Smooth muscle cell of the brain vasculature (primary cell): ENCODE measurements around the gene CIAO2B.

Experiments
- DNase-seq: peaks from one replicate; pipeline ENCODE4 v3.0.0-alpha.2; 2012; ENCODE audit warnings: low read depth, low spot score

The CIAO2B gene

DNA sequence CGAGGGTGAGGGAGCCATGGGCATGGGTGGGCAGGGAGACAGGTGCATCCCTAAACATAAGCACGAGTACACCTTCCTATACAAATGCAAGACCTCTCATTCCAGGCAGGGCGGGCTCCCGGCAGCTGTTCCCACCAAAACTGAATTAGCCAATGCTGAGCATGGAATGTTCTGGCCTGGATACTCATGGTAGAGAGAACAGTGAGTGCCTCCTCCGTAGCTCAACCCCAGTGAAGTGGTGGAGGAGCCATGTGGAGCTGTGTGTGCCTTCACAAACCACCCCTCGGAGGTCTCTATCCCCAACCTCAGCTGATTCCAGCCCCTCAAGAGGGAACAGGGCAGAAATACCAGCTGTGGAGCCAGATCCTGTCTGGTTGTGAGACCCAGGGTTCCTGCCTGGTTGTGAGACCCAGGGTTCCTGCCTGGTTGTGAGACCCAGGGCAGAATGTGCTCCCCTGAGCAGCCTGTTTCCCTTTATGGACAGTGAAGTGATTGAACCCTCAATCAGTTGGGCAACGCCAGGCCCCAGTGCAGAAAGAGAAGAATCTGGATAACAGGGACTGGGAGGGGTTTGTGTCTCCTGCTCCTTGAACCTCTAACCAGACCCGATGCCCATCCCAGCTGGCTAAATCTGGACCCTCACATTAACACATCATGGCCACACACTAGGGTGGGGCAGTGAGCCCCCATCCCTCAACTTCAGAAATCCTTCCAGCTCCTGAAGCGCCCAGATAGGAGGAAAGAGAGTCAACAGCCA, 13.1 kb downstream of the CIAO2B start:
- DNase-seq, result no peak

DNA sequence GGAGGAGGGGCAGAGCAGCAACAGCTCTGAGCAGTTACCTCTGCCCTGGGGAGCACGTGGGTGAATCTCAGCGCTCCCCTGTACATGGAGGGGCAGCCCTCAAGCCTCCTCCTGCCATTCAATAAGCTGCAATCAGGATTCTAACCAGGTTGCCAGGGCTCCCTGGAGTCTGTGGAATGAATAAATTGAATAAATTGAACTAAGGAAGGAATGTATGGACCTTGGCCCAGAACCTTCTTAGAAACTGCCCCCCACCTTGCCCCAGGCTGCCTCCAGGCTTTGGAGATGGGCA, 14.0 kb downstream of the CIAO2B start:
- no peak for DNase-seq

DNA sequence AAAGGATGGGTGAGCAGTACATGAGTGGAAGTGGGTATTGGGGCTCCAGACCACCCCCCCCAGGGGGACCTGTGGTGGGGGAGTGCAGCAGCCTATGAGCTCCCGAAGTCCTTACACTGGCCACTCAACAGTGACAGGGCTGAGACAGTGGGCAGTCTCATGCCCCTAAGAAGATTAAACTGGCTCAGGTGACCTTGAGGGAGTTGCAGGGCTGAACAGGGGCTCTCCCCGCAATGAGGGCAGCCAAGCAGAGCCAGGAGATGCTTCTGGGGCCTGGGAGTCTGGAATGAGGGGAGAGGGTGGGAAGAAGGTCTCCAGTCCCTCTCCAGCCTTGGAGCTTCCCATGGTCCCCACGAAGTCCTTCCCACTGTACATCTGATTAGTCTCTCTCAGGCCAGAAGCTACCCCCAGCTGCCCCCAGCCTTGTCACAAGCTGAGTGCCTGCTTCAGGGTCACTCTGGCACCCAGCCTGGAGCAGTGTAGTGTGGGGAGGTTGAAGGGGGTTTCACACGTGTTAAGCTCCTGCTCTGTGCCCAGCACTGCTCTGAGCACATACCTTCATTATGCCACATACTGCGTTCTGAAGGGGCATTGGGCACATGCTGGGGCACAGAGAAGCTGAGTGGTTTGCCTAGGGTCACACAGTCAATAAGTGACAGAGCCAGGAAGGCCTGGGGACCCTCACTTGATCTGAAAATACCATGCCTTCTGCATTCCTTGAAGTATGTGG, 14.5 kb downstream of the CIAO2B start:
- DNase-seq, result no peak

DNA sequence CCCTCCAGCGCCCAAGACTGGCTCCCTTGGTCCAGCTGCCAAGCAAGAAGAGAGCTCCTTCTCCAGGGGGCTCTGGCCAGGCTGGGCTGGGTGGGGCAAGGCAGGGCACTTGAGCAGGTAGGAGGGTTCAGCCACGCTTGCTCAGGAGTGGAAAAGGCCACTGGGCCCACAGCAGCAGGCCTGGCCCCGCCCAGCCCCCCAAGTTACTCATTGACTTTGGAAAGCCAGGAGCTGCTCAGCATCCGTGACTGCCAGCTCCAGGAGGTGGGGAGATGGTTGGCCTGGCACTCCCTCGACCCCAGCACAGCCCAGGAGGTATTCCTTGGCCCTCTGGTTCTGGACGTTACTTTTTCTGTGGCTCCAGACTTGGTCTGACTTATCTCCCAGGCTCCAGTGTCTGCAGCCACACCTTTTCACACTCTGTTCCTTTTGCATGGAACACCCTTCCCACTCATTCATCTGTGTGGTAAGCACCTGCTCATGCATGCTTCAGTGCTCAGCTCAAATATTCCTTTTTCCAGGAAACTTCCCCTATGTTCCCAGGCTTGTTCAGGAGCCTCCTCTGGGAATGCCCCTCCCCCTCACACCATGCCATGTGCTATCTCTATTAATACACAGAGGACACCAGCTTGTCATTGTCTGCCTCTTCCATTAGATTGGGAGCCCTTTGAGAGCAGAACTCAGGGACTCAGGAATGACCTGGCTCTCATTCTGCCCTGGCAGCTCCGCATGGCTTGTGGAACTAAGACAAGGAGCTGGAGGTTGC, 15.2 kb downstream of the CIAO2B start, which contains the start of gene CDH16:
Gene CDH16, minus strand, starts transcription at position 83 of the 766 bp plus-strand sequence. CDS start 820 bp downstream, outside the sequence.
- no peak for DNase-seq

DNA sequence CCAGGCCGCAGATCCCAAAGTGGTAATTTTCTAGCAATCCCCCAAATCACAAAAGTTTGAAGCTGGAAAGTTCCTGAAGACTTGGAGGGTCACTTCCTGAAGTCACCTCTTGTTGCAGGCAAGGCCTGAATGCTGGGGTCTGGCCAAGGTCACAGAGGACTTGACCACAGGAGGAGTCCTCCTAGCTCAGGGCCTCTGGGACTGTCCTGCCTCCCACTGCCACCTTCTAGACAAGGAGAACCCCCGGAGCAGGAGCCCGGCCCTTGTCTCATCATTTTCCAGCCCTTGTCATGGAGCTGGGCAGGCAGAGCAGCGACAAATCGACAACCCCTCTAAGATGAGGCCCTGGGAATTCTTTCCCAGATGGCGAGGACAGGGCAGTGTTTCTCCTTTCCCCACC, 15.8 kb downstream of the CIAO2B start:
- DNase-seq, result no peak

DNA sequence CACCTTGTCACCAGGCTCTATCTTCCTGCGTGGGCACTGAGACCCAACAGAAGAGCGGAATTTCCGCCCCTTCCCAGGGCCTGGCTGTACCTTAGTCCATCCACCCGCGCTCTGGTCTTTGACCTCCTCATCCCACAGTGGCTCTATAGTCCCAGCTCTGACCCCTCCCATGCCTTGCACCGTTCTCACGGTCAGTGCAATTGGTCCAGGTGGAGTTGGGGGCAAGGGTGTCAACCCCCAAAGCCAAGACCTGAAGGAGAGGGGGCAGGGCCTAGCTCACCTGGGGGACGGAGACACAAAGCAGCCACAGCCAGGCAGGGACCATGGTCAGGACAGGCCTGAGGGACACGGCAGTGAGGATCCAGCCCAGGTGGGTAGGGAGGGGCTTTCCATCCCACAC, 16.5 kb downstream of the CIAO2B start:
- DNase-seq, result no peak

DNA sequence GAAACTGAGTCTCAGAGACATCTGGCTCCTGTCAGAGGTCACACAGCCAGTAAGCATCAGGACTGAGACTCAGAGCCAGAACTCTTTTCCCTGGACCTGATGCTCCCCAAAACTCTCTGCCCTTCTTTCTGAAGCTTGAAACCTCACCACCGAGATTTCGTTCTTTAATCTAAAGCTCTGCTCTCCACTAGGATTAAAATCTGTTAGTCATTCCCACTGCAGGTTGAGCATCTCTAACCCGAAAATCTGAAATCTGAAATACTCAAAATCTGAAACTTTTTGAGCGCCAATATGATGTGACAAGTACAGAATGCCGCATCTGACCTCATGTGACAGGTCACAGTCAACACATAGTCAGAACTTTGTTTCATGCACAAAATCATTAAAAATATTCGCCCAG, 17.7 kb downstream of the CIAO2B start:
- DNase-seq, result no peak

DNA sequence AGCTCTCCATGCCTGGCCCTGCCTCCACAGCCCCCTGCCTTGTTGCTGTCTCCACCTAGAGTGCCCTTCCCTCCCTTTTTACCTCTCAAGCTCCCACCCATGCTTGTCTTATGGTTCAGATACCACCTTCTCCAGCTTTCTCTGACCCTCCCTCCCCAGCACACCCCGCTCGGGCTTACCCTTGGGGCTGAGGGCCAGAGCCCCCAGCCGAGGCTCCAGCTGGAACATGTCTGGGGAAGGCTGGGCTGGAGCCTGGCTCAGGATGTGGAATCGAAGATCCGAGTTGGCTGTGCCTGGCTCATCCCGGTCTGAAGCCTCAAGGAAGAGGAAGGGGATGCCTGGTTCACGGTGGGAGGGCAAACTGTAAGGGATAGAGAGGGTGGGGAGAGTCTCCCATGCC, 19.2 kb downstream of the CIAO2B start:
- no peak for DNase-seq

DNA sequence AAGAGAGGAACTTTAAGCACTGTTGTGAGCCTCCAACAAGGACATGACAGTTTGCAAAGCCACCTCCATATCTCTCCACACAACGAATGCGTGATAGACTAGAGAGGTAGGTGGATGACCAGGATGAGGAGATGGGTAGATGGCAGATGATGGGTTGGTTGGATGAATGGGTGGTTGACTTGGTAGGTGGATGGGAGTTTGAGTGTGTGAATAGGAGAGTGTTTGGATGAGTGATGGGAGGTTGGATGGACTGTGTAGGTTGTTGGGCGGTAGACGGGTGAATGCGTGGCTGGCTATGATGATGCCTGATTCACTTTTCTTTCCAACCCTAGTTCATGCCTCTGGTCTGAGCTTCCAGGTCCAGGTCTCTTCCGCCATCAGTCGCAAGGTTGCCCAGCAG, 19.7 kb downstream of the CIAO2B start:
- DNase-seq, result no peak

DNA sequence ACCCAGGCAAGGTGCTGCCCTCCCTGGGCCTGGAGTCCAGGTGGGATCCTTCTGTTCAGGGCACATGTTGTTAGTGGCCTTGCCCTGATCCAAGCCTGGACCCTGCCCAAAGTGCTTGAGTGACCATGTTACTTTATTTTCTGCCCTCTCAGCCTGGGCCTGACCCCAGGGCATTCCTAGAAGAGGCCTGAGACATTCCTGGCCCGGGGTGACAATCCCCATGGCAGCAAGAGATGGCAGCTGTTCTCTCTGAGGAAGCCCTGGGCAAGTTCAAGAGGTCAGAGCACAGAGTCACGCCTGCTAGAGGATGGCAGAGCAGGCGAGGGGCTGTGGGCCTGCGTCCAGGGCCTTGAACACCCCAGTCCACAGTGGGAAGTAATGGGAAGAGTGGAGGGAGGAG, 20.5 kb downstream of the CIAO2B start:
- no peak for DNase-seq

DNA sequence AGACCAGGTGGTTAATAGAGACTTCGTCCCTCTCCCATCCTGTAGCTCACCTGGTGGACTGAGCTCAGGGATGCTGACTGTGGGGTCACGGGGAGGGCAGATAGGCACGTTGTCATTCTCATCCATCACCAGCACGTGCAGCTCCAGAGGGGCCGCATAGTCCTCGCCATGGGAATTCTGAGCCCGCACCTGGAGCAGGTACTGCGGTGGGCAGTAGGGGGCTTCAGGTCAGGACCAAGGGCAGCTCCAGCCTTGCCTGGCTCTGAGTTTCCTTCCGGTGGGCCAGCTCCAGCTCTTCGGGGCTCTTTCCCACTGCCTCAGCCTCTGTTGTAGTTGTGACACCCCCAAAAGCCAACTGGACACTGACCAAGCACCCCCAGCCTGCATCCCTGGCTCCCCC, 21.1 kb downstream of the CIAO2B start:
- no peak for DNase-seq

DNA sequence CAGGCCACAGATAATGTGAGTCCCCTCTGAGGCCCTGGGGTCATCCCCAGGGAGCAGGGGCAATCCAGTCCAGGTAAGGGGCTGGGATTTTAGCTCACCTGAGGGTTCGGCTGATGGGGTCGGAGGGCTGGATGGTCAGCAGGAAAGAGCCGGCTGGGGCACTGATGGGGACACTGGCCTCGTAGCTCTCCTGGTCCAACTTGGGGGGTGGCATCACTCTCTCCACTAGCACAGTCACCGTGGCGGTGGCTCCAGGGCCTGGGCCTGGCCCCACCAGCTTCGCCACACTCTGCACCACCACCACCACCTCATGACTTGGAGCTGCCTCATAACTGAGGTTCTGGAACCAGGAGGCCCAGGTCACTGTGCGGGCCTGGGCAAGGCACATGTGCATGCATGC, 22.4 kb downstream of the CIAO2B start:
- no peak for DNase-seq

DNA sequence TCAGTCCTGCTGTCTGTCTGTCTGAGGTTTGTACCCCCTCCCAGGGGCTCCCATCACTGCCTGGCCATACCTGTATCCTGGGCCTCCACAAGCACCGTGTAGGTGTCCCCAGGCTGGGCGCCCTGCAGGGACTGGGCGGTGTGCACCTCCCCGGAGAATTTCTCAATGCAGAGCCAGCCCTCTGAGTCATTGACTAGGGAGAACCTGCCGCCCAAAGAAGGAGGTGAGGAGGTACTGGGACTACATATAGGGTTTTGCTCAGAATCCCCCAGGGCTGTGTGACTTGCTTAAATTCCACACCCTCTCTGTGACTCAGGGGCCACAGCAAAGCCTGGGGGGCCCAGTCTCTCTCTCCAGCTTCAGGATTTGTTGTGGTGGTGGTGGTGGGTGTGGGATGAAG, 23.1 kb downstream of the CIAO2B start:
- no peak for DNase-seq

DNA sequence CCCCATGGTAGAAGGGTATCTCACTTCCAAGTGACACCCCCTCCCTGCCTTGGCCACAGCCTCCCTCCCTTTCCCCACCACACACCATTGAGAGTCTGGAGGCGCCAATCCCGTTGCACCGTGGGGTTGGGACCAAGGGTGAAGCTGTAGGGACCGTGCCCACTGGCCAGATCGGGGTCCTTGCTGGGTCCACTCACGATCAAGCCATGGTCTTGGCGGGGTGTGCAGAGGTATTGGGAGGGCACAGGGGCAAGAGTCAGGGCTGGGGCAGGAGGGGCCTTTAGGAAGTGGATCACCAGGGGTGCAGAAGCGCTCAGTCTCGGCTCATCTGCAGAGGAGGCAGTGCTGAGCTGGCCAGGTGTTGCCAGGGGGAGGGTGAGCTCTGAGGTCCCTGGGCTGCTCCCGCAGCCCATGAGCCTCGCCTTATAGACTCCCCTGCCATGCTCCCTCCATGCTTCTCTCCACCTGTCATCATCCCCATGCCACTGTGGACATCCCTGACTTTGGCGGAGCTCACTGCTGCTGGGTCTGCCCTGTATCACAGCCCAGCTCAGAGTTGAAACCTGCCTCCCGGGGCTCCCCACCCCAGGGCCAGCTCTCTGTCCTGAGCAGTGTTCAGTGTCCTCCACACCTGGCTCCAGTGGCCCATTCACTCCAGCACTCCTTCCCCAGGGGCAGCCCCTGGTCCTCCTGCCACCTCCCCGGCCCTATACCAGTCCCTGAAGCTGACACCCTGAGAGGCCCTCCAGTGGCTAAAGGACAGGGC, 23.8 kb downstream of the CIAO2B start:
- DNase-seq, result no peak

DNA sequence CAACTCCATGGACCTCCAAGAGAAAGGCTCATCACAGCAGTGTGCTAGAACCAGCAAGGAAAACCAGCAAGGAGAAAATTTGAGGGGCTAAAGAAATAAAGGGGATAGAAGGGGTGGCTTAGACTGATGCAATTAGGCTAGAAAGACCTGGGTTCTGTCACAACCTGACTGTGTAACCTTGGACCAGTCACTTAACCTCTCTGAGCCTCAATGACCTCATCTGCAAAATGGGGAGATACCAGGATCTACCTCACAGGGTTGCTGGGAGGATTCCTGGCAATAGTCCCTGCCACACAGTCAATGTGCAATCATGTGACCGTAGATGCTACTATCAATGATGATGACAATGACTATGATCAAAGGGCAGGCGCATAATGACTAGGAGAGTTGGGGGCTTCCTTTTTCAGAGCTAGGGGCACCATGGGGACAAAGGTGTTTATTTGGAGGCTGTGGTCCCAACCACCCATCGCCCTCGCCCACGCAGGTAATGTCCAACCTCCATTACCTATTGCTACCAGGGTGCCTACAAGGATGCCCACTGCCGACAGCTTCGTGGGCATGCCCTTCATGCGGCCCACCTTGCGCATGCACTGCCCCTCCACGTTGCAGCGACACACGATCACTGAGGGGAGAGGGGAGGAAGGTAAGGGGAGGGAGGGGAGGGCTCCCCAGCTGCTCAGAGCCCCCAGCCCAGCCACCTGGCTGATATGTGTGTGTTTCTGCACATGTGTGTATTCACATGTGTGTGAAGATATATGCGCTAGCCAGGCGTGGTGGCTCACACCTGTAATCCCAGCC, 25.2 kb downstream of the CIAO2B start:
- no peak for DNase-seq

DNA sequence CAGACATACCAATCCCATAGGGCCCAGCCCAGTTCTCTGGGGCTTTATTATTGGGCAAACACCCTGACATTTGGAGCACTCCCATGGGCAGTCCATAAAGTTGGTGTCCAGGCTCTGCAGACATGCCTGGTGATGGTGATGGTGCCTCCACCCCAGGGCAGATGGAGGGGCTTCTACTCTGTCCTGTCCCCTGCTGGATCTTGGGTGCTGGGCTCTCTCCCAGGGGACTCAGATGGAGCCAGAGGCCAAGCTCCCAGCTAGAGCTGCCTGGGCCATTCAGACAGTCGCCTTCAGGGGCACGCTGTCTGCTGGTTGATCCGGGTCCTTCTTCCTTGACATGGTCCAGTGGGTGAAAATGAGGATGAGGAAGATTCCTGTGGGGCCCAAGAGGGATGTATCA, 26.1 kb downstream of the CIAO2B start:
- no peak for DNase-seq

DNA sequence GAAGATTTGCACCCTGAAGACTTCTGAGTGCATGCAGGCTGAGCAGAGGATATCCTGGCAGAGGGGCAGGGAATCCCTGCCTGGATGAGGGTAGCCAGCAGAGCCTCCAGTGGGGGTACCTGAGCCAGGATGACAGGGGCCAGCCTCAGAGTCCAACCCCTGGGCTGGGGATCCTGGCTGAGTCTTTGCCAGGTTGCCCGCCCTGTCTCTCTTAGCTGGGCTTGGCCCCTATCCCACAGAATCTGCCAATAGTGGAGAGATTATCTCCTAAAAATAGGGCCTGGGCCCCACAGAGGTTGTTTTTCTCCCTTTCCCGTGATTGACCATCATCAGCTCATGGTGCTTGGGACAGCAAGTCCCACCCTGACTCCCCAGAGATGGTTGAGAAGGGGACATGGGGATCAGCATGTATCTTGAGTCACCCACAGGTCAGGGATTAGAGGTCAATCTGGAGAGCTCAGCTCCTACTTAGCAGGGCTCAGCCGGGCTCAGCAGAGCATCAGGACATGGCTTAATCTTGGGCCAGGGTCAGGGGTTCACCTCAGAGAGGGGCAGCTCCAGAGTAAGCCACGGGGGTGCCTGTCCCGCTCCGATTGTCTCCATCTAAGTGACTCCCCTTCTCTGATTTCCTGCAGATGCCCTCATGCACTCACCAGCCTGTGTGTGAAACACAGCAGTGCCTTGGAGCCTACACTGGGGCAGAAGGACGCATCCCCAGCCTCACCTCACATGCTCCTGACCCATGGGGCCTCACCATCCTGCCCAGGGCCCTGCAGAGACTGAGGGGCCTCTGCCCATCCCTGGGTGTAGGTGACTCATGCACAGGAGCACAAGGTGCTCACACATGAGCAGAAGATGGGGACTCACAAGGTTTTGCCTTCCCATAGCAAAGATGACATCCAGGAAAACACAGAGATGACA, 27.0 kb downstream of the CIAO2B start:
- DNase-seq, result no peak

DNA sequence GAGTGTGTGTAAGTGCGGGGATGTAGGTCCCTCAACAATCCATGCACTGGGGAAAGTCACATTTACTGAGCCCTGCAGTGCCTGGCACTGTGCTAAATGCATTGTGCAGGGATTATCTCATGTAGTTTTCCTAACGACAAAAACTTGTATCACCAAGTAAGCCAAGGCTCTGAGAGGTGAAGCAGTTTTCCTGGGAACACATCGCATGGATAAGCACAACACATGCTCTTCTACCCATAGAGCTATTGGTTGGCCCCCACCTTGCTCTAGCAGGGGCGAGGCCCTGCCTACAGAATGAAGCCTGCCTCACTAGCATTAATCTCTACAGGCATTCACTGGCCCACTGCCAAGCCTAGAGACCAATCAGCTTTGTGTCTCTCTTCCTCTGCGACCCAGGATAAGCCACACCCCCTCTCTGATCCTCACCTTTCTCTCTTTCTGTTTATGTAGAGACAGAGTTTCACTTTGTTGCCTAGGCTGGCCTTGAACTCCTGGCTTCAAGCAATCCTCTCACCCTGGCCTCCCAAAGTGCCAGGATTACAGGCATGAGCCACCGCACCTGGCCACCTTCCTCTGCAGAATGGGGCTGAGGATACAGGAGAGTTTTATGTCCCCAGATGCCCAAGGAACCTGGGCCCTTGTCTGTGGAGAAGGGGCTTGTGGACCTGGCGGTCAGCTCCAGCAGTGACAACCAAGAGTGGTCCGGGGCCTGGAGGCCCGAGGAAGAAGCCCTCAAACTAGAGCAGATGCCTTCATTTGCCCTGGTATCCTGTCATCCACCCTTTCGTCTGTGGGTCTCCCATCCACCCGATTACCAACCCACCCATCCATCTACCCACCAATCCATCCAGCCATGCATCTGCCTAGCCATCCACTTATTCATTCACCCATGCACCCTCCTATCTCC, 28.3 kb downstream of the CIAO2B start:
- no peak for DNase-seq
